Measurements from ENCODE around the gene APOBEC3B.

DNA sequence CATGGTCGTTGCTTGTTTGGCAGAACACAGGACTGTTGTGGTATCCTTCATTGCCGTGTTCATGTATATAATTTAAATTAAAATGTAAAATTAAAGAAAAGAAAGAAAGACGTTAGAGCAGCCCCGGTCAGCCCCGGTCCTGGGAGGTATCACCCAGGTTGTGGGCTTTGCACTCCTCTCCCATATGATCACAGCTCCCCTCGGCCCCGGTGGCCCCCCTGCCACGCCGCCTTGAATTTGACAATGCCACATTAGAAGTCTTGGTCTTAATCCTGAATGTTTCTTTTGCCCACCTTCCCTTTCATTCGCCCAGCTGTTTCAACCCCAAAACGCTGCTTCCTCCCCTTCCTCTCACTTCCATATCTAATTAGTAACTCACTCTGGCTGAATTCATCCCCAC lies 13.3 kb upstream of the APOBEC3B start:
- TF ChIP-seq POLR2A (IDR thresholded peaks at IDR 0.05): no peak
- TF ChIP-seq, protein P1, sequence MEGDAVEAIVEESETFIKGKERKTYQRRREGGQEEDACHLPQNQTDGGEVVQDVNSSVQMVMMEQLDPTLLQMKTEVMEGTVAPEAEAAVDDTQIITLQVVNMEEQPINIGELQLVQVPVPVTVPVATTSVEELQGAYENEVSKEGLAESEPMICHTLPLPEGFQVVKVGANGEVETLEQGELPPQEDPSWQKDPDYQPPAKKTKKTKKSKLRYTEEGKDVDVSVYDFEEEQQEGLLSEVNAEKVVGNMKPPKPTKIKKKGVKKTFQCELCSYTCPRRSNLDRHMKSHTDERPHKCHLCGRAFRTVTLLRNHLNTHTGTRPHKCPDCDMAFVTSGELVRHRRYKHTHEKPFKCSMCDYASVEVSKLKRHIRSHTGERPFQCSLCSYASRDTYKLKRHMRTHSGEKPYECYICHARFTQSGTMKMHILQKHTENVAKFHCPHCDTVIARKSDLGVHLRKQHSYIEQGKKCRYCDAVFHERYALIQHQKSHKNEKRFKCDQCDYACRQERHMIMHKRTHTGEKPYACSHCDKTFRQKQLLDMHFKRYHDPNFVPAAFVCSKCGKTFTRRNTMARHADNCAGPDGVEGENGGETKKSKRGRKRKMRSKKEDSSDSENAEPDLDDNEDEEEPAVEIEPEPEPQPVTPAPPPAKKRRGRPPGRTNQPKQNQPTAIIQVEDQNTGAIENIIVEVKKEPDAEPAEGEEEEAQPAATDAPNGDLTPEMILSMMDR (IDR thresholded peaks at IDR 0.05): no peak

Measured in esophagus squamous epithelium (tissue), 4 donors.